ENCODE measurements around the gene KRTAP21-2.
"Not testable (repeated sequence)": the region's sequence is repeated elsewhere in the genome, so short reads cannot be mapped to it uniquely, and the experiment has no call there.

Gene KRTAP21-2

GRCh38 chr21:30747159-30747558 is at the start of gene KRTAP21-2:
KRTAP21-2 (minus strand) TSS chr21:30747259; CDS start chr21:30747202, 57 bp downstream.
- H3K4me3 ChIP-seq (ENCODE audit: low read depth, low read length), result no peak within 1 kb of the TSS
- no peak for TF ChIP-seq CTCF (IDR thresholded peaks at IDR 0.05; ENCODE audit: borderline replicate concordance, insufficient read depth, low read depth, low read length)

- no peak for TF ChIP-seq CTCF (IDR thresholded peaks at IDR 0.05; ENCODE audit: borderline replicate concordance, insufficient read depth, low read depth, low read length)
These were observed 46.7 kb upstream of the KRTAP21-2 start for GRCh38 chr21:30793581-30794314.

GRCh38 chr21:30779249-30779648 is 32.2 kb upstream of the KRTAP21-2 start:
- no peak overlapping the region for H3K4me3 ChIP-seq (ENCODE audit: low read depth, low read length)
- no peak for TF ChIP-seq CTCF (IDR thresholded peaks at IDR 0.05; ENCODE audit: borderline replicate concordance, insufficient read depth, low read depth, low read length)

More at GRCh38 chr21:30793581-30794314, 46.7 kb upstream of the KRTAP21-2 start:
- H3K4me3 ChIP-seq (ENCODE audit: low read depth, low read length), result no peak overlapping the region

GRCh38 chr21:30769724-30770431 is 22.8 kb upstream of the KRTAP21-2 start:
- no peak for TF ChIP-seq CTCF (IDR thresholded peaks at IDR 0.05; ENCODE audit: borderline replicate concordance, insufficient read depth, low read depth, low read length)
- no peak overlapping the region for H3K4me3 ChIP-seq (ENCODE audit: low read depth, low read length)

GRCh38 chr21:30760776-30761175 is 13.7 kb upstream of the KRTAP21-2 start:
- no peak for TF ChIP-seq CTCF (IDR thresholded peaks at IDR 0.05; ENCODE audit: borderline replicate concordance, insufficient read depth, low read depth, low read length)
- no peak overlapping the region for H3K4me3 ChIP-seq (ENCODE audit: low read depth, low read length)

- no peak for TF ChIP-seq CTCF (IDR thresholded peaks at IDR 0.05; ENCODE audit: borderline replicate concordance, insufficient read depth, low read depth, low read length)
- H3K4me3 ChIP-seq (ENCODE audit: low read depth, low read length), result no peak overlapping the region
These were observed 11.2 kb upstream of the KRTAP21-2 start for GRCh38 chr21:30758306-30758705.

GRCh38 chr21:30755328-30755727 is 8.3 kb upstream of the KRTAP21-2 start, which contains the start of gene KRTAP21-1:
KRTAP21-1 (minus strand) TSS chr21:30755428; CDS start chr21:30755378, 50 bp downstream.
- H3K4me3 ChIP-seq (ENCODE audit: low read depth, low read length), result not testable (repeated sequence)

All from GM12875 (cell line).